ENCODE data around the gene CAP1.

Gene CAP1

GRCh38 chr1:40102896-40103295 lies 62.4 kb downstream of the CAP1 start:
- H3K27me3 ChIP-seq (ENCODE audit: insufficient read depth, insufficient read length), result no peaks in the 10 kb centered on the region
- DNase-seq (ENCODE audit: low read depth, low spot score), result no peak
- H3K36me3 ChIP-seq (ENCODE audit: insufficient read depth, insufficient read length, low read length), result no peaks in the 10 kb centered on the region
- no peak overlapping the region for H3K9ac ChIP-seq (ENCODE audit: insufficient read length, low read depth)
- no peaks in the 10 kb centered on the region for H3K4me1 ChIP-seq (ENCODE audit: insufficient read depth, insufficient read length)
- TF ChIP-seq YY1 (IDR thresholded peaks at IDR 0.05; ENCODE audit: insufficient read depth, insufficient read length), result no peak
- TF ChIP-seq ZNF274 (IDR thresholded peaks at IDR 0.05; ENCODE audit: low read depth, low read length), result no peak
- no peak for TF ChIP-seq SUZ12 (IDR thresholded peaks at IDR 0.05; ENCODE audit: extremely low read depth, insufficient read depth, insufficient read length)
- no peak overlapping the region for H3K4me3 ChIP-seq (ENCODE audit: insufficient read length, low read depth)
- peaks cover 23% of the 10 kb centered on the region for H3K9me3 ChIP-seq (ENCODE audit: insufficient read depth, low read length)

GRCh38 chr1:40105028-40105427 lies 64.5 kb downstream of the CAP1 start:
- no peaks in the 10 kb centered on the region for H3K4me1 ChIP-seq (ENCODE audit: insufficient read depth, insufficient read length)
- DNase-seq (ENCODE audit: low read depth, low spot score), result no peak
- H3K9me3 ChIP-seq (ENCODE audit: insufficient read depth, low read length), result peaks cover 29% of the 10 kb centered on the region
- no peaks in the 10 kb centered on the region for H3K36me3 ChIP-seq (ENCODE audit: insufficient read depth, insufficient read length, low read length)
- TF ChIP-seq ZNF274 (IDR thresholded peaks at IDR 0.05; ENCODE audit: low read depth, low read length) (no peak), YY1 (IDR thresholded peaks at IDR 0.05; ENCODE audit: insufficient read depth, insufficient read length) (no peak), SUZ12 (IDR thresholded peaks at IDR 0.05; ENCODE audit: extremely low read depth, insufficient read depth, insufficient read length) (no peak)
- no peaks in the 10 kb centered on the region for H3K27me3 ChIP-seq (ENCODE audit: insufficient read depth, insufficient read length)
- H3K4me3 ChIP-seq (ENCODE audit: insufficient read length, low read depth), result no peak overlapping the region
- no peak overlapping the region for H3K9ac ChIP-seq (ENCODE audit: insufficient read length, low read depth)

- H3K4me3 ChIP-seq (ENCODE audit: insufficient read length, low read depth), result no peak overlapping the region
- DNase-seq (ENCODE audit: low read depth, low spot score), result no peak
- no peaks in the 10 kb centered on the region for H3K36me3 ChIP-seq (ENCODE audit: insufficient read depth, insufficient read length, low read length)
- no peaks in the 10 kb centered on the region for H3K4me1 ChIP-seq (ENCODE audit: insufficient read depth, insufficient read length)
- peaks cover 34% of the 10 kb centered on the region for H3K9me3 ChIP-seq (ENCODE audit: insufficient read depth, low read length)
- no peaks in the 10 kb centered on the region for H3K27me3 ChIP-seq (ENCODE audit: insufficient read depth, insufficient read length)
- TF ChIP-seq ZNF274 (IDR thresholded peaks at IDR 0.05; ENCODE audit: low read depth, low read length) (no peak), YY1 (IDR thresholded peaks at IDR 0.05; ENCODE audit: insufficient read depth, insufficient read length) (no peak), SUZ12 (IDR thresholded peaks at IDR 0.05; ENCODE audit: extremely low read depth, insufficient read depth, insufficient read length) (no peak)
- no peak overlapping the region for H3K9ac ChIP-seq (ENCODE audit: insufficient read length, low read depth)
These were observed 66.9 kb downstream of the CAP1 start for GRCh38 chr1:40107290-40107959.

GRCh38 chr1:40110389-40110788 lies 69.9 kb downstream of the CAP1 start:
- DNase-seq (ENCODE audit: low read depth, low spot score), result no peak
- TF ChIP-seq SUZ12 (IDR thresholded peaks at IDR 0.05; ENCODE audit: extremely low read depth, insufficient read depth, insufficient read length), result no peak
- TF ChIP-seq YY1 (IDR thresholded peaks at IDR 0.05; ENCODE audit: insufficient read depth, insufficient read length), result no peak
- no peak for TF ChIP-seq ZNF274 (IDR thresholded peaks at IDR 0.05; ENCODE audit: low read depth, low read length)
- H3K36me3 ChIP-seq (ENCODE audit: insufficient read depth, insufficient read length, low read length), result no peaks in the 10 kb centered on the region

GRCh38 chr1:40114400-40114799 lies 73.9 kb downstream of the CAP1 start:
- H3K9me3 ChIP-seq (ENCODE audit: insufficient read depth, low read length), result peaks cover 15% of the 10 kb centered on the region
- TF ChIP-seq ZNF274 (IDR thresholded peaks at IDR 0.05; ENCODE audit: low read depth, low read length) (no peak), SUZ12 (IDR thresholded peaks at IDR 0.05; ENCODE audit: extremely low read depth, insufficient read depth, insufficient read length) (no peak), YY1 (IDR thresholded peaks at IDR 0.05; ENCODE audit: insufficient read depth, insufficient read length) (no peak)
- H3K27me3 ChIP-seq (ENCODE audit: insufficient read depth, insufficient read length), result no peaks in the 10 kb centered on the region
- H3K4me3 ChIP-seq (ENCODE audit: insufficient read length, low read depth), result no peak overlapping the region
- H3K4me1 ChIP-seq (ENCODE audit: insufficient read depth, insufficient read length), result no peaks in the 10 kb centered on the region
- H3K9ac ChIP-seq (ENCODE audit: insufficient read length, low read depth), result no peak overlapping the region
- DNase-seq (ENCODE audit: low read depth, low spot score), result no peak
- no peaks in the 10 kb centered on the region for H3K36me3 ChIP-seq (ENCODE audit: insufficient read depth, insufficient read length, low read length)

More at GRCh38 chr1:40110389-40110788, 69.9 kb downstream of the CAP1 start:
- Histone ChIP-seq H3K27me3 (ENCODE audit: insufficient read depth, insufficient read length) (no peaks in the 10 kb centered on the region), H3K9me3 (ENCODE audit: insufficient read depth, low read length) (peaks cover 19% of the 10 kb centered on the region), H3K9ac (ENCODE audit: insufficient read length, low read depth) (no peak overlapping the region), H3K4me3 (ENCODE audit: insufficient read length, low read depth) (no peak overlapping the region), H3K4me1 (ENCODE audit: insufficient read depth, insufficient read length) (no peaks in the 10 kb centered on the region)

GRCh38 chr1:40120128-40120527 lies 79.6 kb downstream of the CAP1 start:
- Histone ChIP-seq H3K9ac (ENCODE audit: insufficient read length, low read depth) (no peak overlapping the region), H3K4me3 (ENCODE audit: insufficient read length, low read depth) (no peak overlapping the region), H3K36me3 (ENCODE audit: insufficient read depth, insufficient read length, low read length) (no peaks in the 10 kb centered on the region), H3K27me3 (ENCODE audit: insufficient read depth, insufficient read length) (no peaks in the 10 kb centered on the region), H3K4me1 (ENCODE audit: insufficient read depth, insufficient read length) (no peaks in the 10 kb centered on the region), H3K9me3 (ENCODE audit: insufficient read depth, low read length) (no peaks in the 10 kb centered on the region)
- DNase-seq (ENCODE audit: low read depth, low spot score), result no peak
- TF ChIP-seq ZNF274 (IDR thresholded peaks at IDR 0.05; ENCODE audit: low read depth, low read length), result no peak
- TF ChIP-seq YY1 (IDR thresholded peaks at IDR 0.05; ENCODE audit: insufficient read depth, insufficient read length), result no peak
- TF ChIP-seq SUZ12 (IDR thresholded peaks at IDR 0.05; ENCODE audit: extremely low read depth, insufficient read depth, insufficient read length), result no peak

Measured in NT2/D1 (cell line).